GM12878 (cell line): ENCODE measurements around the gene CANT1.

Experiments
- CREB1 ChIP-seq: IDR thresholded peaks from 2 replicates; pipeline ENCODE4 v1.6.1; 2012; ENCODE audit warnings: low read depth, mild to moderate bottlenecking, inconsistent platforms
- SRF ChIP-seq, 2 experiments: IDR thresholded peaks; 2 replicates each; pipeline ENCODE4 v1.6.1; 2011; ENCODE audit warnings: low read depth in 2 of 2, low read length in 2 of 2, mild to moderate bottlenecking in 1 of 2, moderate library complexity in 1 of 2
- ZNF384 ChIP-seq: IDR thresholded peaks from 2 replicates; pipeline ENCODE4 v1.6.1; 2012; ENCODE audit warnings: low read depth, mild to moderate bottlenecking, low read length, improper control_type of control experiment, borderline replicate concordance
- TF ChIP-seq, protein P1 (sequence below), 3 experiments: IDR thresholded peaks in 2 of 3; conservative IDR thresholded peaks in 1 of 3; 2 replicates each; pipeline ENCODE4 v1.5.1; 2011; ENCODE audit warnings: low read depth in 3 of 3, low read length in 3 of 3, mild to moderate bottlenecking in 3 of 3, control low read depth in 2 of 3, moderate library complexity in 2 of 3, inconsistent platforms in 1 of 3, mixed read lengths in 1 of 3; ENCODE audit not compliant: control insufficient read depth in 2 of 3, insufficient read depth in 1 of 3; ENCODE audit errors: extremely low read depth in 1 of 3

DNA sequence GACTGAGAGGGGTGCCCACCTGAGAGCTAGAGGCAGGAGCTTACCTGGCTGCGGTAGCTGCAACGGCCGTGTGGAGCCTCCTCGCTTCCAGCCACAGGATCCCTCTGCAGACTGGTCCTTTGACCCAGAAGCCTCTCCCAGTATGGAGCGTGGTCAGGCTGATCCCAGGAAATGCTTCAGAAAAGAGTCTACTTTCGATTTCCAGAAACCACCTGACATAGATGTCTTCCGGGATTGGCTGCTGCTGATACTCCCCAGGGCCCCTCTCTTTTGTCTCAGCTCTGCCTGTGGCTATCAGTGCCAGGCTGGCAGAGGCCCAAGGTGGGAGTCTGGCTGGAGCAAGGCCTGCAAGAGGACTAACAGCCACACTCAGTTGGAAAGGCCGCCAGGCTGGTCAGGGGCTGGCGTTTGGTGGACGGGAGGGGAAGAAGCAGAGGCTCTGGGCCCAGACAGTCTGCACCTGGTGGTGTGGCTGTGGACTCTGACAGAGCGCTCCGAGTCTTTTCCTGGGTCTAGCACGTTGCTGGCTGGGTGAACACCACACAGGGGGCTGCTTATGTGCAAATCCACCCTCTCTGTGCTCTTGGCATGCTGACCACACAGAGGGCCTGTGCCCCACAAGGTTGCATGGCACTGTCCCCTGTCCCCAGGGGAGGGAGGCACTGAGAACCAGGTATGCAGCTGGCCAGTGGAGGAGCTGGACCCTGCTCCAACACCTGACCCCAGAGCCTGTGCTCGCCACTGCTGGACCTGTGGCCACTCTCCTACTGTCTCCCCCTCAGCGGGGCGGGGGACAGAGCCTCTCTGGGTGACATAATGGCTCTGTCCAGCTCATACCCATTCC lies 29.6 kb downstream of the CANT1 start, which contains the start of gene LGALS3BP:
- TF ChIP-seq CREB1 (no peak), ZNF384 (no peak), SRF (IDR thresholded peaks at IDR 0.05; ENCODE audit: low read depth in 2 of 2, low read length in 2 of 2) (no peak)
- TF ChIP-seq, protein P1, sequence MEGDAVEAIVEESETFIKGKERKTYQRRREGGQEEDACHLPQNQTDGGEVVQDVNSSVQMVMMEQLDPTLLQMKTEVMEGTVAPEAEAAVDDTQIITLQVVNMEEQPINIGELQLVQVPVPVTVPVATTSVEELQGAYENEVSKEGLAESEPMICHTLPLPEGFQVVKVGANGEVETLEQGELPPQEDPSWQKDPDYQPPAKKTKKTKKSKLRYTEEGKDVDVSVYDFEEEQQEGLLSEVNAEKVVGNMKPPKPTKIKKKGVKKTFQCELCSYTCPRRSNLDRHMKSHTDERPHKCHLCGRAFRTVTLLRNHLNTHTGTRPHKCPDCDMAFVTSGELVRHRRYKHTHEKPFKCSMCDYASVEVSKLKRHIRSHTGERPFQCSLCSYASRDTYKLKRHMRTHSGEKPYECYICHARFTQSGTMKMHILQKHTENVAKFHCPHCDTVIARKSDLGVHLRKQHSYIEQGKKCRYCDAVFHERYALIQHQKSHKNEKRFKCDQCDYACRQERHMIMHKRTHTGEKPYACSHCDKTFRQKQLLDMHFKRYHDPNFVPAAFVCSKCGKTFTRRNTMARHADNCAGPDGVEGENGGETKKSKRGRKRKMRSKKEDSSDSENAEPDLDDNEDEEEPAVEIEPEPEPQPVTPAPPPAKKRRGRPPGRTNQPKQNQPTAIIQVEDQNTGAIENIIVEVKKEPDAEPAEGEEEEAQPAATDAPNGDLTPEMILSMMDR (IDR thresholded peaks at IDR 0.05 in 2 of 3, conservative IDR thresholded peaks at IDR 0.05 in 1 of 3; ENCODE audit: control insufficient read depth in 2 of 3, extremely low read depth in 1 of 3, insufficient read depth in 1 of 3, low read depth in 3 of 3, low read length in 3 of 3): no peak
